Activated naive CD4-positive, alpha-beta T cell treated with anti-CD3 and anti-CD28 coated beads, Interleukin-2, amount 50 U/mL, for 72 hours (primary cell): ENCODE results near the gene PGR. TPM values are rescaled to one million over a fixed set of nuclear protein-coding genes. Genes with fewer than 3 reads are reported as not detected.
A peak's percentile ranks its signal among the peaks of the same experiment; 100 is the strongest.
"Not testable (repeated sequence)": the region's sequence is repeated elsewhere in the genome, so short reads cannot be mapped to it uniquely, and the experiment has no call there.

Source experiments
- ATAC-seq, 2 donors: fragments of 150-1000 bp; cut with Tn5 transposase; 2 replicates each; pipeline ENCODE4 v1.10.0; 2021; ENCODE audit warnings: mild to moderate bottlenecking in 2 of 2, moderate library complexity in 2 of 2
- DNase-seq, 2 donors: peaks; one replicate each; pipeline ENCODE4 v3.0.0; 2021 to 2022; ENCODE audit warnings: low spot score in 2 of 2
- H3K27ac Mint-ChIP-seq, 2 donors: one replicate each; pipeline ENCODE4 v1.8.0; 2022; ENCODE audit warnings: mild to moderate bottlenecking in 2 of 2, mixed read lengths in 2 of 2
- H3K36me3 Mint-ChIP-seq, 2 donors: one replicate each; pipeline ENCODE4 v1.8.0; 2022; ENCODE audit warnings: mixed read lengths in 2 of 2
- H3K9me3 Mint-ChIP-seq, 2 donors: one replicate each; pipeline ENCODE4 v1.8.0; 2022; ENCODE audit warnings: mixed read lengths in 2 of 2
- total RNA-seq, 2 donors: library from RNA; stranded (reverse); gene quantifications; one replicate each; pipeline ENCODE4 v1.2.3, GENCODE V29; 2022

The PGR gene
- total RNA-seq, 2 donors from 2014 or later = not detected

- ATAC-seq (no peak), DNase-seq (no peak)
- H3K27ac Mint-ChIP-seq = no peak overlapping the region
- H3K36me3 Mint-ChIP-seq = no peaks in the 10 kb centered on the region
- H3K9me3 Mint-ChIP-seq = peaks cover 4 to 5% of the 10 kb centered on the region in 2 donors
Observed at GRCh38 chr11:101034076-101034475, 95.5 kb downstream of the PGR start.

GRCh38 chr11:101032991-101033390 lies 96.6 kb downstream of the PGR start:
- DNase-seq = no peak
- H3K27ac Mint-ChIP-seq = no peak overlapping the region
- no peak for ATAC-seq
- no peaks in the 10 kb centered on the region for H3K36me3 Mint-ChIP-seq
- H3K9me3 Mint-ChIP-seq = peaks cover 4 to 5% of the 10 kb centered on the region in 2 donors

- Mint-ChIP-seq H3K36me3 (no peaks in the 10 kb centered on the region), H3K9me3 (peaks cover 4 to 5% of the 10 kb centered on the region in 2 donors), H3K27ac (no peak overlapping the region)
- DNase-seq (no peak), ATAC-seq (no peak)
Observed at GRCh38 chr11:101031713-101032112, 97.9 kb downstream of the PGR start.

GRCh38 chr11:101030692-101031091 lies 98.9 kb downstream of the PGR start:
- H3K9me3 Mint-ChIP-seq = peaks cover 4 to 5% of the 10 kb centered on the region in 2 donors
- H3K36me3 Mint-ChIP-seq = no peaks in the 10 kb centered on the region
- no peak overlapping the region for H3K27ac Mint-ChIP-seq
- no peak for ATAC-seq
- no peak for DNase-seq

- H3K36me3 Mint-ChIP-seq = no peaks in the 10 kb centered on the region
- no peak overlapping the region for H3K27ac Mint-ChIP-seq
- ATAC-seq = no peak
- peaks cover 4 to 5% of the 10 kb centered on the region in 2 donors for H3K9me3 Mint-ChIP-seq
- no peak for DNase-seq
Observed at GRCh38 chr11:101030015-101030414, 99.6 kb downstream of the PGR start.

GRCh38 chr11:101028644-101029043 lies 101.0 kb downstream of the PGR start:
- Mint-ChIP-seq H3K9me3 (peaks cover 4 to 5% of the 10 kb centered on the region in 2 donors), H3K27ac (no peak overlapping the region), H3K36me3 (no peaks in the 10 kb centered on the region)
- ATAC-seq = no peak
- no peak for DNase-seq

- Mint-ChIP-seq H3K27ac (no peak overlapping the region), H3K9me3 (no peaks in the 10 kb centered on the region), H3K36me3 (no peaks in the 10 kb centered on the region)
- DNase-seq (no peak), ATAC-seq (no peak)
Observed at GRCh38 chr11:101022256-101022655, 107.4 kb downstream of the PGR start.

GRCh38 chr11:101019870-101020269 lies 109.7 kb downstream of the PGR start:
- DNase-seq (no peak), ATAC-seq (no peak)
- Mint-ChIP-seq H3K27ac (no peak overlapping the region), H3K9me3 (peaks cover 0 to 10% of the 10 kb centered on the region in 2 donors), H3K36me3 (no peaks in the 10 kb centered on the region)

- ATAC-seq (no peak), DNase-seq (no peak)
- H3K36me3 Mint-ChIP-seq = no peaks in the 10 kb centered on the region
- no peak overlapping the region for H3K27ac Mint-ChIP-seq
- H3K9me3 Mint-ChIP-seq = peaks cover 10 to 13% of the 10 kb centered on the region in 2 donors
Observed at GRCh38 chr11:101014600-101015285, 114.9 kb downstream of the PGR start.

GRCh38 chr11:101013702-101014101 lies 115.9 kb downstream of the PGR start:
- not testable (repeated sequence) for DNase-seq, H3K27ac Mint-ChIP-seq, ATAC-seq, H3K36me3 Mint-ChIP-seq
- peaks cover 10 to 13% of the 10 kb centered on the region in 2 donors for H3K9me3 Mint-ChIP-seq

- ATAC-seq (no peak), DNase-seq (no peak)
- Mint-ChIP-seq H3K9me3 (peaks cover 10 to 13% of the 10 kb centered on the region in 2 donors), H3K27ac (no peak overlapping the region), H3K36me3 (no peaks in the 10 kb centered on the region)
Observed at GRCh38 chr11:101011881-101012280, 117.7 kb downstream of the PGR start.

GRCh38 chr11:101010899-101011298 lies 118.7 kb downstream of the PGR start:
- Mint-ChIP-seq H3K9me3 (peaks cover 10% of the 10 kb centered on the region in 2 donors), H3K36me3 (no peaks in the 10 kb centered on the region), H3K27ac (no peak overlapping the region)
- no peak for ATAC-seq
- no peak for DNase-seq

- H3K9me3 Mint-ChIP-seq = peaks cover 3 to 10% of the 10 kb centered on the region in 2 donors
- ATAC-seq (no peak), DNase-seq (no peak)
- no peaks in the 10 kb centered on the region for H3K36me3 Mint-ChIP-seq
- H3K27ac Mint-ChIP-seq = no peak overlapping the region
Observed at GRCh38 chr11:101009690-101010055, 119.9 kb downstream of the PGR start.

GRCh38 chr11:101008961-101009689 lies 120.5 kb downstream of the PGR start:
- ATAC-seq = no peak
- no peak for DNase-seq
- Mint-ChIP-seq H3K36me3 (no peaks in the 10 kb centered on the region), H3K9me3 (peaks cover 3 to 10% of the 10 kb centered on the region in 2 donors), H3K27ac (no peak overlapping the region)

- Mint-ChIP-seq H3K36me3 (no peaks in the 10 kb centered on the region), H3K9me3 (peaks cover 7% of the 10 kb centered on the region in 2 donors), H3K27ac (no peak overlapping the region)
- ATAC-seq (no peak), DNase-seq (no peak)
Observed at GRCh38 chr11:101003468-101003867, 126.1 kb downstream of the PGR start.

- Mint-ChIP-seq H3K27ac (no peak overlapping the region), H3K9me3 (peaks cover 7 to 11% of the 10 kb centered on the region in 2 donors), H3K36me3 (no peaks in the 10 kb centered on the region)
- DNase-seq = no peak
- ATAC-seq = no peak
Observed at GRCh38 chr11:100999756-101000155, 129.9 kb downstream of the PGR start.

- Mint-ChIP-seq H3K27ac (no peak overlapping the region), H3K36me3 (no peaks in the 10 kb centered on the region), H3K9me3 (peaks cover 7 to 11% of the 10 kb centered on the region in 2 donors)
- ATAC-seq (no peak), DNase-seq (no peak)
Observed at GRCh38 chr11:100994966-100995365, 134.6 kb downstream of the PGR start.

GRCh38 chr11:100991541-100991940 lies 138.1 kb downstream of the PGR start:
- Mint-ChIP-seq H3K27ac (no peak overlapping the region), H3K9me3 (no peaks in the 10 kb centered on the region), H3K36me3 (no peaks in the 10 kb centered on the region)
- ATAC-seq (peak in 1 of 2 donors; percentile 50), DNase-seq (no peak)
